Neural cell (in vitro differentiated cells): Measurements from ENCODE around the gene ITGA4. TPM values are rescaled to one million over a fixed set of nuclear protein-coding genes. Genes with fewer than 3 reads are reported as not detected.
A peak's percentile ranks its signal among the peaks of the same experiment; 100 is the strongest.

ENCODE experiments used
- H2AFZ ChIP-seq: fragments of 200-600, 300-800 bp; sonication (generic), shearing (Covaris generic); 2 replicates; pipeline ENCODE4 v1.6.0; 2014; ENCODE audit warnings: low read depth, mild to moderate bottlenecking, antibody characterized with exemption, low read length, moderate library complexity
- H3F3A ChIP-seq: fragments of 200-600 bp; shearing (Covaris generic); 2 replicates; pipeline ENCODE4 v1.6.1; 2016; ENCODE audit warnings: mild to moderate bottlenecking, moderate library complexity, mixed read lengths, antibody characterized with exemption, low read length; ENCODE audit not compliant: insufficient read depth, poor library complexity, severe bottlenecking
- H3K27ac ChIP-seq: fragments of 200-600, 300-800 bp; sonication (generic), shearing (Covaris generic); 2 replicates; pipeline ENCODE4 v1.5.1; 2014; ENCODE audit warnings: mild to moderate bottlenecking, low read length, moderate library complexity
- H3K27me3 ChIP-seq: fragments of 300-800, 200-600 bp; sonication (generic), shearing (Covaris generic); 2 replicates; pipeline ENCODE4 v1.6.0; 2014; ENCODE audit warnings: mild to moderate bottlenecking, low read depth, low read length, moderate library complexity; ENCODE audit not compliant: insufficient read depth
- H3K36me3 ChIP-seq: fragments of 300-800, 200-600 bp; sonication (generic), shearing (Covaris generic); 2 replicates; pipeline ENCODE4 v1.5.1; 2014; ENCODE audit warnings: mild to moderate bottlenecking, antibody characterized with exemption, low read length, moderate library complexity; ENCODE audit not compliant: insufficient read depth
- H3K4me2 ChIP-seq: fragments of 300-800, 200-600 bp; sonication (generic), shearing (Covaris generic); 2 replicates; pipeline ENCODE4 v1.6.0; 2014; ENCODE audit warnings: mild to moderate bottlenecking, low read length
- H3K4me3 ChIP-seq: fragments of 300-800, 200-600 bp; sonication (generic), shearing (Covaris generic); 2 replicates; pipeline ENCODE4 v1.5.1; 2014; ENCODE audit warnings: mild to moderate bottlenecking, low read length, moderate library complexity
- H3K79me2 ChIP-seq: fragments of 200-600 bp; shearing (Covaris generic); replicated peaks from 2 replicates; pipeline ENCODE4 v1.6.0; 2014; ENCODE audit warnings: mild to moderate bottlenecking, low read length, moderate library complexity; ENCODE audit not compliant: insufficient read depth
- H3K9ac ChIP-seq: fragments of 300-800, 200-600 bp; sonication (generic), shearing (Covaris generic); 2 replicates; pipeline ENCODE4 v1.6.1; 2016; ENCODE audit warnings: mild to moderate bottlenecking, low read length, mixed read lengths
- H3K9me2 ChIP-seq: fragments of 200-600 bp; shearing (Covaris generic); 2 replicates; pipeline ENCODE4 v1.6.1; 2016; ENCODE audit warnings: mild to moderate bottlenecking, low read length, mixed read lengths; ENCODE audit not compliant: insufficient read depth
- H3K9me3 ChIP-seq: fragments of 200-600, 300-800 bp; sonication (generic), shearing (Covaris generic); 2 replicates; pipeline ENCODE4 v1.6.1; 2016; ENCODE audit warnings: mild to moderate bottlenecking, mixed run types, low read length, moderate library complexity, mixed read lengths
- H4K20me1 ChIP-seq: fragments of 200-600 bp; shearing (Covaris generic); 2 replicates; pipeline ENCODE4 v1.6.1; 2016; ENCODE audit warnings: mild to moderate bottlenecking, mixed run types; ENCODE audit not compliant: insufficient read depth
- EP300 ChIP-seq: fragments of 450-650 bp; conservative IDR thresholded peaks from 2 replicates; pipeline ENCODE4 v1.6.1; 2014; ENCODE audit warnings: antibody characterized with exemption, mild to moderate bottlenecking, moderate library complexity; ENCODE audit not compliant: poor library complexity, severe bottlenecking
- EZH2 ChIP-seq: fragments of 200-600, 300-800 bp; shearing (Covaris generic), sonication (generic); IDR thresholded peaks from 2 replicates; pipeline ENCODE4 v1.6.1; 2014; ENCODE audit warnings: antibody characterized with exemption, low read length, borderline replicate concordance, mild to moderate bottlenecking; ENCODE audit not compliant: insufficient read depth, poor library complexity, severe bottlenecking
- MXI1 ChIP-seq: fragments of 450-650 bp; conservative IDR thresholded peaks from 2 replicates; pipeline ENCODE4 v1.6.1; 2014; ENCODE audit warnings: antibody characterized with exemption, mild to moderate bottlenecking; ENCODE audit not compliant: poor library complexity, severe bottlenecking
- POLR2AphosphoS5 ChIP-seq: IDR thresholded peaks from 2 replicates; pipeline ENCODE4 v1.6.1; 2012
- RAD21 ChIP-seq: fragments of 450-650 bp; conservative IDR thresholded peaks from 2 replicates; pipeline ENCODE4 v1.6.1; 2014; ENCODE audit warnings: antibody characterized with exemption, mild to moderate bottlenecking, moderate library complexity
- SMC3 ChIP-seq: fragments of 450-650 bp; conservative IDR thresholded peaks from 2 replicates; pipeline ENCODE4 v1.6.1; 2014; ENCODE audit warnings: antibody characterized with exemption, mild to moderate bottlenecking, moderate library complexity; ENCODE audit not compliant: poor library complexity
- TAF1 ChIP-seq: IDR thresholded peaks from 2 replicates; pipeline ENCODE4 v1.6.1; 2012; ENCODE audit warnings: low read depth
- polyA plus RNA-seq: library from polyadenylated mRNA; depleted of rRNA; stranded (reverse); fragments of >200 nt; gene quantifications from 2 replicates; pipeline ENCODE4 v1.2.3, GENCODE V29; 2014
- TF ChIP-seq, protein P1 (sequence below): IDR thresholded peaks from 2 replicates; pipeline ENCODE4 v1.6.1; 2012; ENCODE audit warnings: borderline replicate concordance
- TF ChIP-seq, protein P2 (sequence below): fragments of 450-650 bp; IDR thresholded peaks from 2 replicates; pipeline ENCODE4 v1.5.1; 2014; ENCODE audit warnings: antibody characterized with exemption, mild to moderate bottlenecking, moderate library complexity; ENCODE audit not compliant: poor library complexity, severe bottlenecking

The ITGA4 gene
- polyA plus RNA-seq, 1 donor from 2014 or later = 0.40 TPM

DNA sequence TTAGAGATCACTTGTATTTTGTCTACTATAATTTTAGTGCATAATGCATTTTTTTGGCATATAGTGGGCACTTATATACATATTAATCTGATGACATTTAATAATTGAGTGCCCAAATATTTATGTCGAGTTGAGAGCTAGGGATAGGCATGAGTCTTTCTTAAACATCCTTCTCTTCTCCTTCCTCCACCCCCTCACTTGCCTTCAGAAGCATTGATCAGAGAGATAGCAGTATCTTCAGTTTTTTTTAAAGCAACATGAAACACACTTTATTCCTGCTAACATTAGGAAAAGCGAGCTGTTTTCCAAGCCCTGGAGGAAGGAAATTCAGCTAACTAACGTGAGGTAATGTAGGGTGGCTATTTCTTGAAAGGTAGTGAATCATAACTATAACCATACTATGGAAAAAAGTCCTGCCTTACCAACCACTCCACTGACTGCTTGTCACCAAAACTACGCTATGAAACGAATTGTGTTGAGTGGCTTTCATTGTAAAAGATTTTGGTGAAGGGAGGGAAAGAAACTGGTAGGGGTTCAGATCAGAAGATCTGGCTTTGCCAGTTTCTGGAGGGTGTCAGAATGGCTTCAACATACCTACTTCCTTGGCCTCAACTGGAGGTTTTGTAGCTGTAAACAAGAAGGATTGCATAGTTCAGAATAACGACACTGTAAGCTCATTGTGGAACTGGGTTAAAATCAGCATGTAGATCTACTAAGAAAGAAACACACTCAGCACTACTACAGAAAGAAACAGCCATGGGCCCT lies 2.3 kb upstream of the ITGA4 start:
- H3K36me3 ChIP-seq = no peaks in the 10 kb centered on the region
- no peaks in the 10 kb centered on the region for H4K20me1 ChIP-seq
- no peak overlapping the region for H3K9ac ChIP-seq
- H3K79me2 ChIP-seq = no peaks in the 10 kb centered on the region
- no peak overlapping the region for H3K4me3 ChIP-seq
- peaks cover 45% of the 10 kb centered on the region for H3K27me3 ChIP-seq
- H3K9me2 ChIP-seq = no peaks in the 10 kb centered on the region
- TF ChIP-seq, protein P1, sequence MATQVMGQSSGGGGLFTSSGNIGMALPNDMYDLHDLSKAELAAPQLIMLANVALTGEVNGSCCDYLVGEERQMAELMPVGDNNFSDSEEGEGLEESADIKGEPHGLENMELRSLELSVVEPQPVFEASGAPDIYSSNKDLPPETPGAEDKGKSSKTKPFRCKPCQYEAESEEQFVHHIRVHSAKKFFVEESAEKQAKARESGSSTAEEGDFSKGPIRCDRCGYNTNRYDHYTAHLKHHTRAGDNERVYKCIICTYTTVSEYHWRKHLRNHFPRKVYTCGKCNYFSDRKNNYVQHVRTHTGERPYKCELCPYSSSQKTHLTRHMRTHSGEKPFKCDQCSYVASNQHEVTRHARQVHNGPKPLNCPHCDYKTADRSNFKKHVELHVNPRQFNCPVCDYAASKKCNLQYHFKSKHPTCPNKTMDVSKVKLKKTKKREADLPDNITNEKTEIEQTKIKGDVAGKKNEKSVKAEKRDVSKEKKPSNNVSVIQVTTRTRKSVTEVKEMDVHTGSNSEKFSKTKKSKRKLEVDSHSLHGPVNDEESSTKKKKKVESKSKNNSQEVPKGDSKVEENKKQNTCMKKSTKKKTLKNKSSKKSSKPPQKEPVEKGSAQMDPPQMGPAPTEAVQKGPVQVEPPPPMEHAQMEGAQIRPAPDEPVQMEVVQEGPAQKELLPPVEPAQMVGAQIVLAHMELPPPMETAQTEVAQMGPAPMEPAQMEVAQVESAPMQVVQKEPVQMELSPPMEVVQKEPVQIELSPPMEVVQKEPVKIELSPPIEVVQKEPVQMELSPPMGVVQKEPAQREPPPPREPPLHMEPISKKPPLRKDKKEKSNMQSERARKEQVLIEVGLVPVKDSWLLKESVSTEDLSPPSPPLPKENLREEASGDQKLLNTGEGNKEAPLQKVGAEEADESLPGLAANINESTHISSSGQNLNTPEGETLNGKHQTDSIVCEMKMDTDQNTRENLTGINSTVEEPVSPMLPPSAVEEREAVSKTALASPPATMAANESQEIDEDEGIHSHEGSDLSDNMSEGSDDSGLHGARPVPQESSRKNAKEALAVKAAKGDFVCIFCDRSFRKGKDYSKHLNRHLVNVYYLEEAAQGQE = no peak
- TF ChIP-seq EZH2 (no peak), SMC3 (no peak), POLR2AphosphoS5 (no peak), EP300 (no peak), MXI1 (no peak), TAF1 (no peak), RAD21 (no peak)
- TF ChIP-seq, protein P2, sequence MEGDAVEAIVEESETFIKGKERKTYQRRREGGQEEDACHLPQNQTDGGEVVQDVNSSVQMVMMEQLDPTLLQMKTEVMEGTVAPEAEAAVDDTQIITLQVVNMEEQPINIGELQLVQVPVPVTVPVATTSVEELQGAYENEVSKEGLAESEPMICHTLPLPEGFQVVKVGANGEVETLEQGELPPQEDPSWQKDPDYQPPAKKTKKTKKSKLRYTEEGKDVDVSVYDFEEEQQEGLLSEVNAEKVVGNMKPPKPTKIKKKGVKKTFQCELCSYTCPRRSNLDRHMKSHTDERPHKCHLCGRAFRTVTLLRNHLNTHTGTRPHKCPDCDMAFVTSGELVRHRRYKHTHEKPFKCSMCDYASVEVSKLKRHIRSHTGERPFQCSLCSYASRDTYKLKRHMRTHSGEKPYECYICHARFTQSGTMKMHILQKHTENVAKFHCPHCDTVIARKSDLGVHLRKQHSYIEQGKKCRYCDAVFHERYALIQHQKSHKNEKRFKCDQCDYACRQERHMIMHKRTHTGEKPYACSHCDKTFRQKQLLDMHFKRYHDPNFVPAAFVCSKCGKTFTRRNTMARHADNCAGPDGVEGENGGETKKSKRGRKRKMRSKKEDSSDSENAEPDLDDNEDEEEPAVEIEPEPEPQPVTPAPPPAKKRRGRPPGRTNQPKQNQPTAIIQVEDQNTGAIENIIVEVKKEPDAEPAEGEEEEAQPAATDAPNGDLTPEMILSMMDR = no peak
- no peak overlapping the region for H2AFZ ChIP-seq
- no peaks in the 10 kb centered on the region for H3K9me3 ChIP-seq
- no peak overlapping the region for H3K27ac ChIP-seq
- no peaks in the 10 kb centered on the region for H3F3A ChIP-seq
- no peak overlapping the region for H3K4me2 ChIP-seq

DNA sequence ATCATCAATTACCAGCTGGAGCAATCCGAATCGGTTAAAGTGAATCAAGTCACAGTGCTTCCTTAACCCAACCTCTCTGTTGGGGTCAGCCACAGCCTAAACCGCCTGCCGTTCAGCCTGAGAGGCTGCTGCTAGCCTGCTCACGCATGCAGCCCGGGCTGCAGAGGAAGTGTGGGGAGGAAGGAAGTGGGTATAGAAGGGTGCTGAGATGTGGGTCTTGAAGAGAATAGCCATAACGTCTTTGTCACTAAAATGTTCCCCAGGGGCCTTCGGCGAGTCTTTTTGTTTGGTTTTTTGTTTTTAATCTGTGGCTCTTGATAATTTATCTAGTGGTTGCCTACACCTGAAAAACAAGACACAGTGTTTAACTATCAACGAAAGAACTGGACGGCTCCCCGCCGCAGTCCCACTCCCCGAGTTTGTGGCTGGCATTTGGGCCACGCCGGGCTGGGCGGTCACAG lies 496 bp upstream of the ITGA4 start:
- no peaks in the 10 kb centered on the region for H3K9me2 ChIP-seq
- peak overlapping the region; percentile 45 for H3K4me2 ChIP-seq
- peaks cover 45% of the 10 kb centered on the region for H3K27me3 ChIP-seq
- H3K9ac ChIP-seq = no peak overlapping the region
- H3K9me3 ChIP-seq = no peaks in the 10 kb centered on the region
- TF ChIP-seq TAF1 (no peak), RAD21 (no peak), EZH2 (no peak), MXI1 (no peak)
- TF ChIP-seq, protein P1 = no peak
- TF ChIP-seq, protein P2 = no peak
- H3K36me3 ChIP-seq = no peaks in the 10 kb centered on the region
- peak overlapping the region; percentile 11 for H2AFZ ChIP-seq
- peak overlapping the region; percentile 70 for H3K4me3 ChIP-seq
- no peaks in the 10 kb centered on the region for H3K79me2 ChIP-seq
- H3K27ac ChIP-seq = no peak overlapping the region
- H3F3A ChIP-seq = no peaks in the 10 kb centered on the region
- no peaks in the 10 kb centered on the region for H4K20me1 ChIP-seq
